ENCODE data around the gene CACNA1C.

CACNA1C gene

GRCh38 chr12:2641207-2641606 is 588.4 kb downstream of the CACNA1C start:
- no peak for DNase-seq

GRCh38 chr12:2641761-2642160 is 589.0 kb downstream of the CACNA1C start:
- no peak for DNase-seq

- no peak for DNase-seq
Measured at GRCh38 chr12:2642176-2642892, 589.5 kb downstream of the CACNA1C start.

GRCh38 chr12:2642896-2643425 is 590.2 kb downstream of the CACNA1C start:
- no peak for DNase-seq

GRCh38 chr12:2643576-2644135 is 590.9 kb downstream of the CACNA1C start:
- DNase-seq: no peak

- DNase-seq: no peak
Measured at GRCh38 chr12:2644683-2645405, 592.1 kb downstream of the CACNA1C start.

- DNase-seq: no peak
Measured at GRCh38 chr12:2645460-2645859, 592.7 kb downstream of the CACNA1C start.

GRCh38 chr12:2646341-2646740 is 593.6 kb downstream of the CACNA1C start:
- no peak for DNase-seq

GRCh38 chr12:2647186-2647585 is 594.4 kb downstream of the CACNA1C start:
- no peak for DNase-seq

GRCh38 chr12:2648406-2648805 is 595.6 kb downstream of the CACNA1C start:
- DNase-seq: no peak

- DNase-seq: no peak
Measured at GRCh38 chr12:2649201-2650030, 596.6 kb downstream of the CACNA1C start.

GRCh38 chr12:2650261-2651067 is 597.7 kb downstream of the CACNA1C start:
- no peak for DNase-seq

- no peak for DNase-seq
Measured at GRCh38 chr12:2651068-2651965, 598.5 kb downstream of the CACNA1C start.

GRCh38 chr12:2652011-2652400 is 599.2 kb downstream of the CACNA1C start:
- no peak for DNase-seq

GRCh38 chr12:2652401-2653081 is 599.8 kb downstream of the CACNA1C start:
- DNase-seq: no peak

GRCh38 chr12:2653461-2653965 is 600.7 kb downstream of the CACNA1C start:
- no peak for DNase-seq

- DNase-seq: no peak
Measured at GRCh38 chr12:2654311-2654710, 601.5 kb downstream of the CACNA1C start.

- no peak for DNase-seq
Measured at GRCh38 chr12:2654741-2655140, 602.0 kb downstream of the CACNA1C start.

- no peak for DNase-seq
Measured at GRCh38 chr12:2662524-2662923, 609.7 kb downstream of the CACNA1C start.

Measured in NCI-H510A (cell line).